ENCODE results near the gene CRADD.
"Not testable (repeated sequence)": the region's sequence is repeated elsewhere in the genome, so short reads cannot be mapped to it uniquely, and the experiment has no call there.

Gene CRADD

GRCh38 chr12:93762059-93762719 lies 85.0 kb downstream of the CRADD start:
- no peak for DNase-seq

GRCh38 chr12:93762912-93763553 lies 85.9 kb downstream of the CRADD start:
- DNase-seq: no peak

GRCh38 chr12:93763746-93764147 lies 86.6 kb downstream of the CRADD start:
- no peak for DNase-seq

- DNase-seq: no peak
Observed at GRCh38 chr12:93766371-93766770, 89.2 kb downstream of the CRADD start.

GRCh38 chr12:93766796-93767523 lies 89.8 kb downstream of the CRADD start:
- no peak for DNase-seq

GRCh38 chr12:93767524-93767863 lies 90.3 kb downstream of the CRADD start:
- no peak for DNase-seq

- DNase-seq: no peak
Observed at GRCh38 chr12:93772003-93772700, 95.0 kb downstream of the CRADD start.

GRCh38 chr12:93773122-93773871 lies 96.1 kb downstream of the CRADD start:
- peak; percentile 100 for DNase-seq

GRCh38 chr12:93776581-93777018 lies 99.4 kb downstream of the CRADD start:
- no peak for DNase-seq

GRCh38 chr12:93777254-93777653 lies 100.1 kb downstream of the CRADD start:
- DNase-seq: no peak

GRCh38 chr12:93778306-93778705 lies 101.1 kb downstream of the CRADD start:
- DNase-seq: peak; percentile 90

GRCh38 chr12:93778766-93779165 lies 101.6 kb downstream of the CRADD start:
- no peak for DNase-seq

GRCh38 chr12:93780101-93780641 lies 103.0 kb downstream of the CRADD start:
- DNase-seq: no peak

GRCh38 chr12:93780886-93781285 lies 103.7 kb downstream of the CRADD start:
- not testable (repeated sequence) for DNase-seq

- not testable (repeated sequence) for DNase-seq
Observed at GRCh38 chr12:93781961-93782360, 104.8 kb downstream of the CRADD start.

GRCh38 chr12:93782853-93783252 lies 105.7 kb downstream of the CRADD start:
- no peak for DNase-seq

- no peak for DNase-seq
Observed at GRCh38 chr12:93783832-93784231, 106.7 kb downstream of the CRADD start.

- no peak for DNase-seq
Observed at GRCh38 chr12:93784339-93785086, 107.3 kb downstream of the CRADD start.

- peak; percentile 99 for DNase-seq
Observed at GRCh38 chr12:93785249-93786010, 108.3 kb downstream of the CRADD start.

GRCh38 chr12:93786656-93787397 lies 109.7 kb downstream of the CRADD start:
- DNase-seq: no peak

Measured in T1000 (cell line).